Right lobe of liver (tissue), 4 donors: Measurements from ENCODE around the gene TMEM143.

Experiments used
- CTCF ChIP-seq, 4 donors: fragments of 200-600 bp in 3 of 4; fragments of 450-650 bp in 1 of 4; IDR thresholded peaks; one replicate each; pipeline versions ENCODE4 v1.5.1 to v1.8.0; 2016 to 2022; ENCODE audit warnings: antibody characterized with exemption in 4 of 4, mild to moderate bottlenecking in 2 of 4
- POLR2A ChIP-seq: fragments of 450-650 bp; IDR thresholded peaks from one replicate; pipeline ENCODE4 v1.6.1; 2017; ENCODE audit warnings: antibody characterized with exemption, mild to moderate bottlenecking
- donor health status: DM: no; HTN: no; CAD: no.
- donor health status: DM: no; HTN: no; CAD: no.
- donor health status: DM: no; HTN: yes; CAD: no.

DNA sequence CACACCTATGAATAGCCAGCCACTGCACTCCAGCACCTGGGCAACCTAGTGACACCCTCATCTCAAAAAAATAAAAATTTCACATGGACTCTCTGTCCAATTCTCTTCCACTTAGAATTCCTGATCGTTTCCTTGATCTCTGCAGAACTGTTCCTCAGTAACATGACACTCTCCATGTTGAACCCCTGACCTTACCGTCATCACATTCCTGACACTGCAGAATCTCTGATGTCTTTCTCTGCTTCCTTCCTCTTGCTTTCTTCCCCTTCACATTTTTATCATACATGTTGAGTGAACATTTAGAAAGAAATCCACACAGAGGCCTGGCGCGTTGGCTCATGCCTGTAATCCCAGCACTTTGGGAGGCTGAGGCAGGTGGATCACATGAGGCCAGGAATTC, 78.8 kb downstream of the TMEM143 start:
- TF ChIP-seq CTCF (IDR thresholded peaks at IDR 0.05) = no peak
- no peak for TF ChIP-seq POLR2A
